Progenitor cell of endocrine pancreas (in vitro differentiated cells): ENCODE data around the gene RPTOR. TPM values are rescaled to one million over a fixed set of nuclear protein-coding genes. Genes with fewer than 3 reads are reported as not detected.

Source experiments
- DNase-seq: peaks from one replicate; pipeline ENCODE4 v3.0.0; 2021; ENCODE audit warnings: low spot score; ENCODE audit not compliant: unreplicated experiment
- H3K27ac Mint-ChIP-seq: 2 replicates; pipeline ENCODE4 v1.8.0; 2021; ENCODE audit warnings: mild to moderate bottlenecking, moderate library complexity, mixed read lengths
- H3K27me3 Mint-ChIP-seq: 2 replicates; pipeline ENCODE4 v1.8.0; 2021; ENCODE audit warnings: mixed read lengths
- H3K36me3 Mint-ChIP-seq: 2 replicates; pipeline ENCODE4 v1.8.0; 2022; ENCODE audit warnings: mixed read lengths; ENCODE audit not compliant: insufficient read depth
- H3K4me1 Mint-ChIP-seq: 2 replicates; pipeline ENCODE4 v1.8.0; 2021; ENCODE audit warnings: low read depth, mixed read lengths
- H3K4me3 Mint-ChIP-seq: 2 replicates; pipeline ENCODE4 v1.8.0; 2021; ENCODE audit warnings: low read depth, mild to moderate bottlenecking, moderate library complexity, mixed read lengths
- H3K9me3 Mint-ChIP-seq: 2 replicates; pipeline ENCODE4 v1.8.0; 2021; ENCODE audit warnings: low read depth, mixed read lengths
- total RNA-seq: library from RNA; stranded (reverse); gene quantifications from 2 replicates; pipeline ENCODE4 v1.2.1, GENCODE V29; 2021
- TF ChIP-seq, protein P1 (sequence below): fragments of 200-600 bp; sonication (generic); IDR thresholded peaks from one replicate; pipeline ENCODE4 v1.5.0; 2021; ENCODE audit warnings: antibody characterized with exemption, mild to moderate bottlenecking; ENCODE audit not compliant: unreplicated experiment

The RPTOR gene
- total RNA-seq, 1 donor from 2014 or later: 40.0 TPM

DNA sequence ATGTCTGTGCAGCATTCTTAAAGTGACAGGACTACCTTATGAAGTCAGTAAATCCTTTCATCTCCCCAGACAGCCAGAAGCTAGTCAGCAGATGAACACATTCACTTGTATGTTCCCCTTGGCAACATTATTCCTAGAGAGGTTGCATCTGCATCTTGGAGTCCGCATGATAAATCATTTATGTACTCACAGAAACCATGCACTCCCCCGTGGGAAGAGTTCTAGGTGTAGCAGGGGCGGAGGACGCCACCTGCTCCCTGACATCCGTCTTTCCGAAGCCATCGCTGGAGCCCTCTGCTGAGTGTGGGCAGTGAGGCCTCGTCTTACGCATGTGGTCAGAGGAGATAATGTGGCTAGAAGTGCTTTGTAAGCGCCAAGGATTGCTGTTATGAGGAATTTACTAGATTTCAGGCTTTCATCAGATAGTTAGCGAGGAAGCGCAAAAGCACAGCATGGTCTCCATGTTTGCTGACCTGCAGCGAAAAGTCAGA, 144.5 kb downstream of the RPTOR start:
- Mint-ChIP-seq H3K4me1 (peaks cover 19% of the 10 kb centered on the region), H3K9me3 (no peaks in the 10 kb centered on the region), H3K4me3 (no peak overlapping the region), H3K27me3 (no peaks in the 10 kb centered on the region), H3K36me3 (peaks cover 3% of the 10 kb centered on the region), H3K27ac (no peak overlapping the region)
- TF ChIP-seq, protein P1, sequence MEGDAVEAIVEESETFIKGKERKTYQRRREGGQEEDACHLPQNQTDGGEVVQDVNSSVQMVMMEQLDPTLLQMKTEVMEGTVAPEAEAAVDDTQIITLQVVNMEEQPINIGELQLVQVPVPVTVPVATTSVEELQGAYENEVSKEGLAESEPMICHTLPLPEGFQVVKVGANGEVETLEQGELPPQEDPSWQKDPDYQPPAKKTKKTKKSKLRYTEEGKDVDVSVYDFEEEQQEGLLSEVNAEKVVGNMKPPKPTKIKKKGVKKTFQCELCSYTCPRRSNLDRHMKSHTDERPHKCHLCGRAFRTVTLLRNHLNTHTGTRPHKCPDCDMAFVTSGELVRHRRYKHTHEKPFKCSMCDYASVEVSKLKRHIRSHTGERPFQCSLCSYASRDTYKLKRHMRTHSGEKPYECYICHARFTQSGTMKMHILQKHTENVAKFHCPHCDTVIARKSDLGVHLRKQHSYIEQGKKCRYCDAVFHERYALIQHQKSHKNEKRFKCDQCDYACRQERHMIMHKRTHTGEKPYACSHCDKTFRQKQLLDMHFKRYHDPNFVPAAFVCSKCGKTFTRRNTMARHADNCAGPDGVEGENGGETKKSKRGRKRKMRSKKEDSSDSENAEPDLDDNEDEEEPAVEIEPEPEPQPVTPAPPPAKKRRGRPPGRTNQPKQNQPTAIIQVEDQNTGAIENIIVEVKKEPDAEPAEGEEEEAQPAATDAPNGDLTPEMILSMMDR: no peak
- DNase-seq: no peak

DNA sequence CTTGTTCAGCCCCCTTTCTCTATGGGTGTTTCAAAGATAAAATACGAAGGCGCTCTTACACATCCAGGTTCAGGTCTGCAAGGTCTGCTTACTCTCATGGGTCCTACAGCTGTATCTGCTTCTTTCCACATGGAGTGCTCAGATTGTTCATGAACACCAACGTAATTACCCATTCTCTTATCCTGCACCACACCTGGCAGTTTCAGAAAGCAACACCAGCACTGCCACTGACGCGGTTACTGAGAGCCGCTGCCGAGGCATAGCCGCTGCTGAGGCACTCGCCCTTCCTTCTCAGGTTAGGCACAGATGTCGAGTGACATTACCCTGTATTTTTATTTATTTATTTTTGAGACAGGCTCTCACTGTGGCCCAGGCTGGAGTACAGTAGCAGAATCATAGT, 147.1 kb downstream of the RPTOR start:
- TF ChIP-seq, protein P1: no peak
- H3K4me1 Mint-ChIP-seq: peaks cover 36% of the 10 kb centered on the region

DNA sequence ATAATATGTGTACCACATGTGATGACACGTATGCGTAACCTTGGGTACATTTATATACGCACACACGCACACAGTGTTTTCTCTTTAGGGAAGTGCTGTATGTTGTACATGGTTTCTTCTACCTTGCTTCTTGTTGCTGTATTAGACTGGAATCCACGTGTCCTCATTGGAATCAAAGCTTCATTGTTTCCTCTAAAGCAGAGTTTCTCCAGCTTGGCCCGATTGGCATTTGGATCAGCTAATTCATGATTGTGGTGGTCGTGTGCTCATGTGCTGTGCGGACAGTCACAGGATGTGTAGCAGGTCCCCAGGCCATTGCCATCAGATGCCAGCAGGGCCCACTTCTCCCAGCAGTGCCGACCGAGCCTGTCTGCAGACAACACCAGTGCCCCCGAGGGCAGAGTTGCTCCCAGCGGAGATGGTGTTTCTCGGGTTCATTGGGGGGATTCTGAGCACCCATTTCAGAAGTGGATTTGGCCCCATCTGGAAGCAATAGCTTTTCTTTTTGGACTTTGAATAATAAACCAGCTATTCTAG, 148.4 kb downstream of the RPTOR start:
- peaks cover 3% of the 10 kb centered on the region for H3K36me3 Mint-ChIP-seq
- peak overlapping the region; percentile 57 for H3K27ac Mint-ChIP-seq
- TF ChIP-seq, protein P1: peak; percentile 33
- no peak overlapping the region for H3K4me3 Mint-ChIP-seq
- no peaks in the 10 kb centered on the region for H3K9me3 Mint-ChIP-seq
- DNase-seq: no peak
- H3K4me1 Mint-ChIP-seq: peaks cover 40% of the 10 kb centered on the region
- no peaks in the 10 kb centered on the region for H3K27me3 Mint-ChIP-seq

More for the DNA sequence above, 147.1 kb downstream of the RPTOR start:
- H3K27me3 Mint-ChIP-seq: no peaks in the 10 kb centered on the region
- H3K27ac Mint-ChIP-seq: no peak overlapping the region
- H3K36me3 Mint-ChIP-seq: peaks cover 3% of the 10 kb centered on the region
- H3K4me3 Mint-ChIP-seq: no peak overlapping the region
- DNase-seq: no peak
- no peaks in the 10 kb centered on the region for H3K9me3 Mint-ChIP-seq

GRCh38 chr17:80693511-80693910, 148.9 kb downstream of the RPTOR start:
- Mint-ChIP-seq H3K4me1 (peaks cover 40% of the 10 kb centered on the region), H3K27ac (peak overlapping the region; percentile 82), H3K4me3 (no peak overlapping the region)

GRCh38 chr17:80694085-80694991, 149.7 kb downstream of the RPTOR start:
- TF ChIP-seq, protein P1: no peak
- no peak for DNase-seq
- Mint-ChIP-seq H3K4me3 (no peak overlapping the region), H3K27ac (peak overlapping the region; percentile 82), H3K9me3 (no peaks in the 10 kb centered on the region), H3K36me3 (peaks cover 1% of the 10 kb centered on the region), H3K4me1 (peaks cover 39% of the 10 kb centered on the region), H3K27me3 (no peaks in the 10 kb centered on the region)

More at GRCh38 chr17:80693511-80693910, 148.9 kb downstream of the RPTOR start:
- TF ChIP-seq, protein P1: no peak
- no peaks in the 10 kb centered on the region for H3K27me3 Mint-ChIP-seq
- peaks cover 1% of the 10 kb centered on the region for H3K36me3 Mint-ChIP-seq
- H3K9me3 Mint-ChIP-seq: no peaks in the 10 kb centered on the region
- DNase-seq: no peak
